Gastrocnemius medialis (tissue), 4 donors: ENCODE measurements around the gene COQ9. TPM values are rescaled to one million over a fixed set of nuclear protein-coding genes. Genes with fewer than 3 reads are reported as not detected.

Source experiments
- ATAC-seq, 2 donors: fragments of 150-250 bp; one replicate each; pipeline ENCODE4 v1.9.1; 2016
- DNase-seq, 2 donors: peaks; one replicate each; pipeline ENCODE4 v3.0.0-alpha.2; 2019
- H3K27ac ChIP-seq, 4 donors: fragments of 200-600 bp; sonication (generic); 1 replicate in 1 of 4; 2 replicates in 3 of 4; pipeline ENCODE4 v1.5.1; 2016 to 2018; ENCODE audit warnings: mild to moderate bottlenecking in 2 of 4, moderate library complexity in 1 of 4
- H3K27me3 ChIP-seq, 3 donors: fragments of 200-600 bp; sonication (generic) in 2 of 3; 1 replicate in 1 of 3; 2 replicates in 2 of 3; pipeline versions ENCODE4 v1.5.1 to v1.6.0; 2016 to 2019; ENCODE audit warnings: mild to moderate bottlenecking in 1 of 3, moderate library complexity in 1 of 3
- H3K36me3 ChIP-seq, 2 donors: fragments of 200-600 bp; sonication (generic) in 1 of 2; one replicate each; pipeline ENCODE4 v1.5.1; 2017 to 2018
- H3K4me1 ChIP-seq, 2 donors: fragments of 200-600 bp; sonication (generic) in 1 of 2; one replicate each; pipeline ENCODE4 v1.5.1; 2016 to 2017; ENCODE audit warnings: mild to moderate bottlenecking in 2 of 2
- H3K4me3 ChIP-seq, 4 donors: fragments of 200-600 bp; sonication (generic) in 3 of 4; 1 replicate in 1 of 4; 2 replicates in 3 of 4; pipeline ENCODE4 v1.5.1; 2016 to 2019; ENCODE audit warnings: mild to moderate bottlenecking in 2 of 4
- H3K9me3 ChIP-seq, 3 donors: fragments of 200-600 bp; sonication (generic) in 2 of 3; 1 replicate in 1 of 3; 2 replicates in 2 of 3; pipeline ENCODE4 v1.5.1; 2016 to 2019
- POLR2A ChIP-seq, 2 donors: fragments of 450-650 bp; IDR thresholded peaks; one replicate each; pipeline ENCODE4 v1.6.1; 2017; ENCODE audit warnings: antibody characterized with exemption in 2 of 2, mild to moderate bottlenecking in 2 of 2, moderate library complexity in 2 of 2
- in situ Hi-C, 4 donors: fragments of 200-750 bp; cut with MboI; loops; one replicate each; pipeline versions ENCODE4 v1.15.0 to v1.8.0; 2017; ENCODE audit warnings: low sequenced_read_pairs in 4 of 4
- intact Hi-C: fragments of 100-400 bp; cut with DNase I; formaldehyde crosslinking; loops from one replicate; pipeline ENCODE4 v1.15.1; 2023; ENCODE audit warnings: low total_unique reads
- total RNA-seq, 4 donors: library from RNA; depleted of rRNA; stranded (reverse); fragments of >200 nt; gene quantifications; one replicate each; pipeline versions ENCODE4 v1.1.0 to v1.2.3, GENCODE V29; 2016
- TF ChIP-seq, protein P1 (sequence below), 5 experiments: fragments of 450-650 bp in 3 of 5; fragments of 200-600 bp in 2 of 5; sonication (generic) in 2 of 5; IDR thresholded peaks in 4 of 5; conservative IDR thresholded peaks in 1 of 5; 1 replicate in 4 of 5; 2 replicates in 1 of 5; pipeline ENCODE4 v1.5.1; 2016 to 2019; ENCODE audit warnings: antibody characterized with exemption in 5 of 5, mild to moderate bottlenecking in 3 of 5, moderate library complexity in 3 of 5

COQ9 gene
- total RNA-seq, 4 donors from 2014 or later = 107 to 171 (median 135) TPM

DNA sequence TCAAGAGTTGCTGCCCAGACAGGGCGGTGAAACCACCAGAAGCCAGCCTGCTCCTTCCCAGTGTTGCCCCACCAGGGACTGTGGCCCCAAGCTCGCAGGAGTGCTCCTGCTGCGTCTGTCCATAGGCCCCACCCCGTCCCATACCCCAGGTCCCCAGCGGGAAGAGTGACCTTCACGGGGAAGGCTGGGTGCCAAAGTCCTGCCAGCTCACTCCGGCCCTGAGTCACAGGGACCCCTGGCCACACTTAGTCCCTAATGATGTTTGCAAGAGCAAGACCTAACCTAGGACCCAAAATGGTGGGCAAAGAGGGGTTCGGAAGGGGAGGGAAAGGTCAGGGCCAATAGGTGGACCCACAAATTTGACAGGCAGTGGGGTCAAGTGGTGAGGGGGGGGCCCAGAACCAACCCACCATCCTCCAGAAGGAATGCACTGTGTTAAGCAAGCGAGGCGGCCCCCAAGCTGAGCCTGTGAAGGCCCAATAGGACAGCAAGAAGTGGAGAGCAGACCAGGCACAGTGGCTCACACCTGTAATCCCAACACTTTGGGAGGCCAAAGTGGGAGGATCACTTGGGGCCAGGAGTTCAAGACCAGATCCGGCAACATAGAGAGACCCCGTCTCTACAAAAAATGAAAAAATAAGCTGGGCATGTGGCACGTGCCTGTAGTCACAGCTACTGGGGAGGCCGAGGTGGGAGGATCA lies 35.7 kb downstream of the COQ9 start:
- ATAC-seq (no peak), DNase-seq (no peak)
- Histone ChIP-seq H3K4me3 (no peak overlapping the region), H3K27ac (no peak overlapping the region), H3K4me1 (peaks cover 5 to 18% of the 10 kb centered on the region in 2 donors), H3K27me3 (peaks cover 0 to 4% (median 0%) of the 10 kb centered on the region in 3 donors), H3K9me3 (no peaks in the 10 kb centered on the region), H3K36me3 (no peaks in the 10 kb centered on the region)
- in situ Hi-C loops (no loop called here), intact Hi-C loops (no loop called here)
- TF ChIP-seq, protein P1, sequence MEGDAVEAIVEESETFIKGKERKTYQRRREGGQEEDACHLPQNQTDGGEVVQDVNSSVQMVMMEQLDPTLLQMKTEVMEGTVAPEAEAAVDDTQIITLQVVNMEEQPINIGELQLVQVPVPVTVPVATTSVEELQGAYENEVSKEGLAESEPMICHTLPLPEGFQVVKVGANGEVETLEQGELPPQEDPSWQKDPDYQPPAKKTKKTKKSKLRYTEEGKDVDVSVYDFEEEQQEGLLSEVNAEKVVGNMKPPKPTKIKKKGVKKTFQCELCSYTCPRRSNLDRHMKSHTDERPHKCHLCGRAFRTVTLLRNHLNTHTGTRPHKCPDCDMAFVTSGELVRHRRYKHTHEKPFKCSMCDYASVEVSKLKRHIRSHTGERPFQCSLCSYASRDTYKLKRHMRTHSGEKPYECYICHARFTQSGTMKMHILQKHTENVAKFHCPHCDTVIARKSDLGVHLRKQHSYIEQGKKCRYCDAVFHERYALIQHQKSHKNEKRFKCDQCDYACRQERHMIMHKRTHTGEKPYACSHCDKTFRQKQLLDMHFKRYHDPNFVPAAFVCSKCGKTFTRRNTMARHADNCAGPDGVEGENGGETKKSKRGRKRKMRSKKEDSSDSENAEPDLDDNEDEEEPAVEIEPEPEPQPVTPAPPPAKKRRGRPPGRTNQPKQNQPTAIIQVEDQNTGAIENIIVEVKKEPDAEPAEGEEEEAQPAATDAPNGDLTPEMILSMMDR (IDR thresholded peaks at IDR 0.05 in 4 of 5, conservative IDR thresholded peaks at IDR 0.05 in 1 of 5) = no peak
- no peak for TF ChIP-seq POLR2A (IDR thresholded peaks at IDR 0.05)

GRCh38 chr16:57483725-57484514 lies 36.6 kb downstream of the COQ9 start:
- TF ChIP-seq, protein P1 (IDR thresholded peaks at IDR 0.05 in 4 of 5, conservative IDR thresholded peaks at IDR 0.05 in 1 of 5) = no peak
- TF ChIP-seq POLR2A (IDR thresholded peaks at IDR 0.05) = no peak
- Histone ChIP-seq H3K36me3 (no peaks in the 10 kb centered on the region), H3K4me1 (peaks cover 5 to 17% of the 10 kb centered on the region in 2 donors), H3K9me3 (no peaks in the 10 kb centered on the region), H3K27me3 (peaks cover 0 to 4% (median 0%) of the 10 kb centered on the region in 3 donors), H3K4me3 (no peak overlapping the region), H3K27ac (no peak overlapping the region)
- ATAC-seq (no peak), DNase-seq (no peak)
- in situ Hi-C loops (no loop called here), intact Hi-C loops (no loop called here)

GRCh38 chr16:57484515-57485005 lies 37.3 kb downstream of the COQ9 start:
- DNase-seq (no peak), ATAC-seq (no peak)
- in situ Hi-C loops (no loop called here), intact Hi-C loops (no loop called here)
- Histone ChIP-seq H3K4me3 (no peak overlapping the region), H3K4me1 (peaks cover 5 to 11% of the 10 kb centered on the region in 2 donors), H3K36me3 (no peaks in the 10 kb centered on the region), H3K9me3 (no peaks in the 10 kb centered on the region), H3K27ac (no peak overlapping the region), H3K27me3 (peaks cover 0 to 4% (median 0%) of the 10 kb centered on the region in 3 donors)
- TF ChIP-seq POLR2A (IDR thresholded peaks at IDR 0.05) = no peak
- TF ChIP-seq, protein P1 (IDR thresholded peaks at IDR 0.05 in 4 of 5, conservative IDR thresholded peaks at IDR 0.05 in 1 of 5) = no peak

GRCh38 chr16:57485091-57485915 lies 38.0 kb downstream of the COQ9 start:
- no peak for ATAC-seq
- H3K9me3 ChIP-seq = no peaks in the 10 kb centered on the region
- intact Hi-C loops = no loop called here
- peak overlapping the region in 2 of 4 donors; percentile 6 to 38 for H3K27ac ChIP-seq
- peaks cover 0 to 2% (median 0%) of the 10 kb centered on the region in 3 donors for H3K27me3 ChIP-seq
- in situ Hi-C loops = no loop called here
- no peak for TF ChIP-seq POLR2A (IDR thresholded peaks at IDR 0.05)
- TF ChIP-seq, protein P1 (IDR thresholded peaks at IDR 0.05 in 4 of 5, conservative IDR thresholded peaks at IDR 0.05 in 1 of 5) = no peak
- peaks cover 5 to 11% of the 10 kb centered on the region in 2 donors for H3K4me1 ChIP-seq
- no peaks in the 10 kb centered on the region for H3K36me3 ChIP-seq
- no peak for DNase-seq
- H3K4me3 ChIP-seq = peak overlapping the region; percentile 49 to 75 (median 60)
